ENCODE results near the gene DMD. TPM values are rescaled to one million over a fixed set of nuclear protein-coding genes. Genes with fewer than 3 reads are reported as not detected.

The DMD gene
- total and polyA plus RNA-seq, 2 of the 8 experiments (the other 6 are each of a cell fraction or from before 2014, with no cell fraction given) = 4.8 to 7.4 TPM

DNA sequence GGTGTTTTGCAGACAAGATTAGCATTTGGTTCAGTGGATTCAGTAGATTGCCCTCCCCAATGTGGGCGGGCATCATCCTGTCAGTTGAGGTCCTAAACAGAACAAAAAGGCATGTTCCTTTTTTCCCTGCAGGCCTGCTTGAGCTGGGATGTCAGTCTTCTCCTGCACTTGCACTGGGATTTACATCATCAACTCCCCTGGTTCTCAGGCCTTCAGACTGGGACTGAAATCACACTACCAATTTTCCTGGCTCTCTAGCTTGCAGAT is 1860.6 kb downstream of the DMD start (continued):
- TF ChIP-seq RBBP5 (IDR thresholded peaks at IDR 0.05; ENCODE audit: borderline replicate concordance, low read depth, low read length) = no peak
- no peak for TF ChIP-seq SP1 (IDR thresholded peaks at IDR 0.05; ENCODE audit: low read depth, low read length)
- TF ChIP-seq SIX5 (IDR thresholded peaks at IDR 0.05; ENCODE audit: low read depth, low read length) = no peak
- no peak for TF ChIP-seq FOSL1 (IDR thresholded peaks at IDR 0.05; ENCODE audit: insufficient read depth, low read depth, low read length)
- no peak for TF ChIP-seq NANOG (IDR thresholded peaks at IDR 0.05; ENCODE audit: insufficient read depth, low read depth, low read length, poor library complexity, severe bottlenecking)
- no peak for TF ChIP-seq ASH2L (IDR thresholded peaks at IDR 0.05; ENCODE audit: low read length)

All from H1 (cell line).